NCI-H2196 treated with DMSO at 0.1 percent for 48 hours (cell line): ENCODE data around the gene GPR63.

ENCODE experiments used
- DNase-seq: peaks from one replicate; lab custom pipeline; 2025; ENCODE audit not compliant: unreplicated experiment; lab: John Stamatoyannopoulos, UW

Gene GPR63

DNA sequence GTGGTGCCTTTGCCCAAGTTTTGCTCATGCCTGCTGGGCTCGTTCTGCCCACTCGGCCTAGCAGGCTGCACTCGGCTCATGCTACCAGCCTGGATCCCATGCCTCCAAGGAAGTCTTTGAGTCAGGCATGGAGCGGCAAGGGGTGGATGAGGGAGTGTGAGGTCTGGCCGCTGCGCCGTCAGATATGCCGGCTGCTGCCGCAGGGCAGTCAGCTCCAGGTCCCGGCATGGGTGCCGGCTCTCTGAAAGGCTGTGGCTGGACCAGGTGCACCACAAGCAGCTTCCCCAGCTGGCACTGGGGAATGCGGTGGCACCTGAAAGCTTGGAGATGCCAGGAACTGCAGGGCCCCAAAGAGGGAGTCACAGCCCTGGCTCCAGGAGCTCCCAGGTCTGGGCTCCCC is 75.5 kb downstream of the GPR63 start:
- no peak for DNase-seq

DNA sequence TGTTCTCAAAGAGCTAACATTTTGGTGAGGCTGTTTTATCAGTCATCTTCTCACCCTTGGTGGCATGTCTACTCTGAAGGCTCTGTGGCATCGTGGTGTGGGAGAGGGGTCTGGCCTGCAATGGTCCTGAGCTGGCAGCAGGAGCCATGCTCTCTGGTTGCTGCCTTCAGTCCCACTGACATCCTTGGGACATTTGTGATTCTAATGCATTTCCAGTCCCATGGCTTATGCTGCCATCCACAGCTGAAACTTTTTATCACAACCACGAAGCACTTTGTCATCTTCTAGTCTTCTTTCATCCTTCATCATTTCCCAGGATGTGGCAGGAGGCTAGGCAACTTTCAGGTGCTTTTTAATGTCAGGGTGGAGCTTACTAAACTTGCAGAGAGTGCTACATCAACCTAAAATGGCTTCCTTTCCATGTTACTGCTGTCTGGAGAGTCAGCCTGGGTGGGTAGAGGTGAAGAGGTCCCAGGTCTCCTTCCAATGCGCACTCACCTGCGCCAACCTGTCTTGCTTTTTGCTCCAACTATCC is 77.1 kb downstream of the GPR63 start:
- no peak for DNase-seq

DNA sequence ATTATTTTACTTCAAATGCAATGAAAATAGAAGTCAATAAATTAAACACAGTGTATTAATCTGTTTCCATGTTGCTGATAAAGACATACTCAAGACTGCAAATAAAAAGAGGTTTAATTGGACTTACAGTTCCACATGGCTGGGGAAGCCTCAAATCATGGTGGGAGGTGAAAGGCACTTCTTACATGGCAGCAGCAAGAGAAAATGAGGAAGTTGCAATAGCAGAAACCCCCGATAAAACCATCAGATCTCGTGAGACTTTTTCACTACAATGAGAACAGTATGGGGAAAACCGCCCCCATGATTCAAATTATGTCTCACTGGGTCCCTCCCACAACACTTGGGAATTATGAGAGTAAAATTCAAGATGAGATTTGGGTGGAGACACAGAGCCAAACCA is 82.2 kb downstream of the GPR63 start:
- DNase-seq = no peak

DNA sequence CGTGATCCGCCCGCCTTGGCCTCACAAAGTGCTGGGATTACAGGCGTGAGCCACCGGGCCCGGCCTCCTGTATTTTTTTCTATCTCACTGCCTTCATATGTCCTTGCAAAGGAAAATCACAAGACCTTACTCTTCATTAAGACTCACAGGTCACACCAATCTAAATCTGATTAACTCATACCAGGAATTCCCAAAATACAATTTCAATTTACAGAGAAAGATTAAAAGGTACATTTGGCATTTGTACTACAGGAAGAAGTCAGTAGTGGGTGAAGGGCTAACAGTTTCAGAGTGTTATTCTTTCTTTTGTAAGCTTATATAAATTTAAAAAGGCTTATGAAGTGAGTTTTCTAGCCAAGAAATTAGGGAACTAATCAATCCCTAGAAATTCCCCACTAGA is 87.4 kb downstream of the GPR63 start:
- DNase-seq = no peak
